H1 (cell line): ENCODE data around the gene EFHC1. TPM values are rescaled to one million over a fixed set of nuclear protein-coding genes. Genes with fewer than 3 reads are reported as not detected.

ENCODE experiments used
- CTCF ChIA-PET: fragments of 300-600 bp; sonication (Branson Sonifier 250); formaldehyde crosslinking; loops from one replicate; lab custom pipeline; 2021; ENCODE audit not compliant: partially characterized antibody; lab: Charles Lee
- POLR2A ChIA-PET: fragments of 300-600 bp; sonication (Branson Sonifier 250); formaldehyde crosslinking; loops from one replicate; lab custom pipeline; 2021; ENCODE audit warnings: inconsistent platforms; ENCODE audit not compliant: partially characterized antibody; lab: Charles Lee
- DNase-seq, 2 experiments: peaks; one replicate each; pipeline versions ENCODE4 v3.0.0 to v3.0.0-alpha.2; 2010 to 2022; ENCODE audit warnings: low spot score in 2 of 2, low read depth in 1 of 2, mixed read lengths in 1 of 2
- FAIRE-seq: peaks from 2 replicates; lab custom pipeline; 2011; peaks lifted over from hg19 to GRCh38; lab: Jason Lieb, UNC
- H2AFZ ChIP-seq: 2 replicates; pipeline ENCODE4 v1.8.1; 2012; ENCODE audit warnings: low read length, inconsistent platforms
- H2AK5ac ChIP-seq: 2 replicates; pipeline ENCODE4 v1.6.1; 2013; ENCODE audit warnings: low read depth, low read length
- H2BK120ac ChIP-seq: replicated peaks from 2 replicates; pipeline ENCODE3; 2013; ENCODE audit warnings: low read depth, low read length, inconsistent platforms
- H2BK12ac ChIP-seq: 2 replicates; pipeline ENCODE4 v1.6.1; 2013; ENCODE audit warnings: low read depth, low read length
- H2BK15ac ChIP-seq: 2 replicates; pipeline ENCODE4 v1.6.1; 2013; ENCODE audit warnings: low read length
- H2BK20ac ChIP-seq: 2 replicates; pipeline ENCODE4 v1.6.1; 2013; ENCODE audit warnings: low read length
- H2BK5ac ChIP-seq: 2 replicates; pipeline ENCODE4 v1.6.1; 2013; ENCODE audit warnings: low read depth, low read length
- H3K14ac ChIP-seq: 2 replicates; pipeline ENCODE4 v1.6.1; 2013; ENCODE audit warnings: inconsistent platforms; ENCODE audit not compliant: insufficient read length
- H3K18ac ChIP-seq: 2 replicates; pipeline ENCODE4 v1.6.1; 2013; ENCODE audit warnings: low read length; ENCODE audit errors: extremely low read depth
- H3K23ac ChIP-seq: 2 replicates; pipeline ENCODE4 v1.6.1; 2013; ENCODE audit warnings: inconsistent platforms; ENCODE audit not compliant: insufficient read length
- H3K23me2 ChIP-seq: 2 replicates; pipeline ENCODE4 v1.6.1; 2013; ENCODE audit warnings: low read depth, low read length
- H3K27ac ChIP-seq: 2 replicates; pipeline ENCODE4 v1.6.1; 2011; ENCODE audit warnings: low read depth, low read length, inconsistent platforms
- H3K27me3 ChIP-seq, 4 experiments: replicated peaks in 1 of 4; 1 replicate in 1 of 4; 2 replicates in 3 of 4; pipeline versions ENCODE4 v1.6.1 to v1.8.1; 2011 to 2013; ENCODE audit warnings: low read length in 3 of 4, mild to moderate bottlenecking in 3 of 4, inconsistent platforms in 2 of 4, mixed read lengths in 2 of 4, moderate library complexity in 1 of 4; ENCODE audit not compliant: control insufficient read depth in 3 of 4, insufficient read depth in 3 of 4; ENCODE audit errors: extremely low read depth in 1 of 4
- H3K36me3 ChIP-seq, 4 experiments: 2 replicates each; pipeline versions ENCODE4 v1.6.1 to v1.8.1; 2011 to 2013; ENCODE audit warnings: mild to moderate bottlenecking in 4 of 4, low read length in 3 of 4, moderate library complexity in 2 of 4, control low read depth in 1 of 4, inconsistent platforms in 1 of 4; ENCODE audit not compliant: insufficient read depth in 4 of 4, control insufficient read depth in 2 of 4
- H3K4ac ChIP-seq: replicated peaks from 2 replicates; pipeline ENCODE3; 2013; ENCODE audit warnings: low read length, low read depth, mixed read lengths, inconsistent platforms; ENCODE audit not compliant: insufficient read length
- H3K4me1 ChIP-seq, 4 experiments: replicated peaks in 1 of 4; 1 replicate in 1 of 4; 2 replicates in 3 of 4; pipeline versions ENCODE4 v1.6.1 to v1.8.1; 2011 to 2013; ENCODE audit warnings: low read length in 3 of 4, inconsistent platforms in 2 of 4, mixed read lengths in 1 of 4; ENCODE audit not compliant: insufficient read depth in 4 of 4, control insufficient read depth in 3 of 4
- H3K4me2 ChIP-seq, 2 experiments: 2 replicates each; pipeline versions ENCODE4 v1.6.1 to v1.8.1; 2011 to 2013; ENCODE audit warnings: low read depth in 2 of 2, low read length in 2 of 2, control low read depth in 1 of 2, inconsistent platforms in 1 of 2, mild to moderate bottlenecking in 1 of 2; ENCODE audit not compliant: insufficient read depth in 1 of 2
- H3K4me3 ChIP-seq, 4 experiments: fragments of 200-600, 300-600 bp in 1 of 4; sonication (generic), shearing (Covaris generic), sonication (Bioruptor Twin) in 1 of 4; 2 replicates each; pipeline versions ENCODE4 v1.5.1 to v1.8.1; 2011 to 2016; ENCODE audit warnings: low read length in 4 of 4, low read depth in 3 of 4, control low read depth in 2 of 4, inconsistent platforms in 2 of 4, mild to moderate bottlenecking in 2 of 4, mixed read lengths in 1 of 4, moderate library complexity in 1 of 4; ENCODE audit not compliant: insufficient read depth in 2 of 4; ENCODE audit errors: extremely low read depth in 1 of 4
- H3K56ac ChIP-seq: replicated peaks from 2 replicates; pipeline ENCODE3; 2013; ENCODE audit warnings: low read depth, mild to moderate bottlenecking, mixed read lengths, low read length, inconsistent platforms; ENCODE audit not compliant: insufficient read length
- H3K79me1 ChIP-seq: 2 replicates; pipeline ENCODE4 v1.6.1; 2013; ENCODE audit warnings: low read depth, low read length, control low read depth
- H3K79me2 ChIP-seq, 2 experiments: 2 replicates each; pipeline versions ENCODE4 v1.6.1 to v1.8.1; 2012 to 2013; ENCODE audit warnings: low read length in 2 of 2, mild to moderate bottlenecking in 2 of 2, inconsistent platforms in 1 of 2; ENCODE audit not compliant: insufficient read depth in 2 of 2, control insufficient read depth in 1 of 2
- H3K9ac ChIP-seq, 4 experiments: replicated peaks in 1 of 4; 1 replicate in 1 of 4; 2 replicates in 3 of 4; pipeline versions ENCODE4 v1.6.1 to v1.8.1; 2011 to 2013; ENCODE audit warnings: low read depth in 3 of 4, low read length in 3 of 4, control low read depth in 2 of 4, mild to moderate bottlenecking in 2 of 4, moderate library complexity in 2 of 4, inconsistent platforms in 1 of 4; ENCODE audit errors: extremely low read depth in 1 of 4
- H3K9me3 ChIP-seq, 2 experiments: 2 replicates each; pipeline versions ENCODE4 v1.6.1 to v1.8.1; 2012 to 2013; ENCODE audit warnings: mild to moderate bottlenecking in 2 of 2, moderate library complexity in 2 of 2, control low read depth in 1 of 2, inconsistent platforms in 1 of 2, low read depth in 1 of 2, low read length in 1 of 2, mixed read lengths in 1 of 2; ENCODE audit not compliant: insufficient read depth in 2 of 2
- H4K20me1 ChIP-seq, 2 experiments: replicated peaks in 1 of 2; 2 replicates each; pipeline versions ENCODE3 to v1.8.1; 2011 to 2013; ENCODE audit warnings: inconsistent platforms in 2 of 2, low read length in 2 of 2, mild to moderate bottlenecking in 1 of 2; ENCODE audit not compliant: insufficient read depth in 2 of 2, control insufficient read depth in 1 of 2
- H4K5ac ChIP-seq: 2 replicates; pipeline ENCODE4 v1.6.1; 2013; ENCODE audit warnings: low read length, low read depth, mixed read lengths, inconsistent platforms; ENCODE audit not compliant: insufficient read length
- H4K8ac ChIP-seq: 2 replicates; pipeline ENCODE4 v1.8.0; 2013; ENCODE audit warnings: mild to moderate bottlenecking, moderate library complexity, low read length, inconsistent platforms; ENCODE audit not compliant: insufficient read depth; ENCODE audit errors: extremely low read depth
- H4K91ac ChIP-seq: replicated peaks from 2 replicates; pipeline ENCODE3; 2013; ENCODE audit warnings: low read length, mixed read lengths, inconsistent platforms; ENCODE audit not compliant: insufficient read length
- CEBPB ChIP-seq: IDR thresholded peaks from 2 replicates; pipeline ENCODE4 v1.6.1; 2012; ENCODE audit warnings: low read depth, low read length
- CHD2 ChIP-seq: IDR thresholded peaks from 2 replicates; pipeline ENCODE4 v1.6.1; 2012; ENCODE audit warnings: low read length, improper control_type of control experiment
- EZH2 ChIP-seq: fragments of 200-600 bp; sonication (generic); IDR thresholded peaks from 2 replicates; pipeline ENCODE4 v1.7.1; 2012; ENCODE audit warnings: low read depth, mild to moderate bottlenecking, moderate library complexity, low read length, inconsistent platforms; ENCODE audit not compliant: severe bottlenecking
- HDAC6 ChIP-seq: IDR thresholded peaks from one replicate; pipeline ENCODE4 v1.7.1; 2012; ENCODE audit warnings: low read depth, mild to moderate bottlenecking, inconsistent platforms, low read length, moderate library complexity
- PHF8 ChIP-seq: fragments of 200-600 bp; sonication (generic); conservative IDR thresholded peaks from 2 replicates; pipeline ENCODE4 v1.7.1; 2012; ENCODE audit warnings: low read depth, mild to moderate bottlenecking, inconsistent platforms, low read length, moderate library complexity
- RXRA ChIP-seq: IDR thresholded peaks from 2 replicates; pipeline ENCODE4 v1.6.1; 2011; ENCODE audit warnings: low read depth, mild to moderate bottlenecking, low read length, moderate library complexity; ENCODE audit not compliant: insufficient read depth
- SIX5 ChIP-seq: IDR thresholded peaks from 2 replicates; pipeline ENCODE4 v1.6.1; 2011; ENCODE audit warnings: mild to moderate bottlenecking, low read depth, low read length
- SP2 ChIP-seq: IDR thresholded peaks from 2 replicates; pipeline ENCODE4 v1.6.1; 2012; ENCODE audit warnings: mild to moderate bottlenecking, low read length, inconsistent platforms
- TCF12 ChIP-seq: IDR thresholded peaks from 2 replicates; pipeline ENCODE4 v1.6.1; 2011; ENCODE audit warnings: low read depth, mild to moderate bottlenecking, low read length
- TEAD4 ChIP-seq: IDR thresholded peaks from 2 replicates; pipeline ENCODE4 v1.6.1; 2012; ENCODE audit warnings: low read depth, low read length, inconsistent platforms, mixed read lengths
- ZNF274 ChIP-seq: IDR thresholded peaks from 2 replicates; pipeline ENCODE4 v1.7.0; 2012; ENCODE audit warnings: low read length, borderline replicate concordance; ENCODE audit errors: extremely low read depth
- WGBS, 2 experiments: shearing (Covaris generic) in 1 of 2; methylation state at CpG; one replicate each; pipeline versions ENCODE4 v1.1.6 to v1.1.7; 2013 to 2015; ENCODE audit warnings: low lambda C conversion rate in 2 of 2, mixed read lengths in 2 of 2, inconsistent platforms in 1 of 2, low coverage in 1 of 2, missing lambda C conversion rate in 1 of 2; ENCODE audit not compliant: insufficient replicate concordance in 2 of 2, insufficient coverage in 1 of 2, insufficient read length in 1 of 2; ENCODE audit errors: extremely low coverage in 1 of 2, missing lambda C conversion rate in 1 of 2; 5-methylcytosine and 5-hydroxymethylcytosine counted together
- polyA plus RNA-seq, 7 experiments: library from polyadenylated mRNA; depleted of rRNA in 3 of 7; stranded (reverse) in 5 of 7; unstranded in 2 of 7; fragments of >200 nt in 5 of 7; fragments of 200-250 nt in 2 of 7; gene quantifications; 1 replicate in 5 of 7; 2 replicates in 1 of 7; 4 replicates in 1 of 7; pipeline versions ENCODE4 v1.2.1 to v1.2.3, GENCODE V29; 2011 to 2013; ENCODE audit warnings: missing spikeins in 2 of 7, mixed read lengths in 2 of 7
- total RNA-seq: library from RNA; stranded (reverse); fragmentation: NEBNext Ultra II Directional; extraction: Animal tissue kit (Norgen Biotek cat#: 25700); gene quantifications from 2 replicates; pipeline ENCODE4 v1.2.1, GENCODE V29; 2021
- TF ChIP-seq, protein P1 (sequence below): IDR thresholded peaks from 2 replicates; pipeline ENCODE4 v1.6.1; 2012; ENCODE audit warnings: low read length, inconsistent platforms
- TF ChIP-seq, protein P2 (sequence below): IDR thresholded peaks from 2 replicates; pipeline ENCODE4 v1.6.1; 2011; ENCODE audit warnings: low read depth, mild to moderate bottlenecking, low read length; ENCODE audit not compliant: insufficient read depth

EFHC1 gene
- total and polyA plus RNA-seq, 2 of the 8 experiments (the other 6 are each of a cell fraction or from before 2014, with no cell fraction given): 10.5 to 16.4 TPM

DNA sequence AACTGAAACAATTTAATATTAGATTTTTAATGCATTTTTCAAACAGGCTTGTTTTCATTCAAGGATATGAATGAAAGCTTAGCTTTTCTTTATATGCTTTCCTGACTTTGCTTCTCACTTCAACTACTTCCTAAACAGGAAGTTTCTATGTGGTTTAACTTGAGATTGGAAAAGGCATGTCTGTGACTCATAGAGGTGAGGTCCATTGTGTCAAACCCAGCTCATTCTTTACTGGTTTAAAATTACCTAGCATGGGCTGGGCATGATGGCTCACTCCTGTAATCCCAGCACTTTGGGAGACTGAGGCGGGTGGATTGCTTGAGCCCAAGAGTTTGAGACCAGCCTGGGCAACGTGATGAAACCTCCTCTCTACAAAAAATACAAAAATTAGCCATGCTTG is 34.4 kb downstream of the EFHC1 start:
- Histone ChIP-seq H3K23me2 (no peaks in the 10 kb centered on the region), H3K4me3 (no peak overlapping the region), H3K9me3 (no peaks in the 10 kb centered on the region), H3K4me1 (no peaks in the 10 kb centered on the region), H3K18ac (no peak overlapping the region), H2AFZ (no peak overlapping the region), H2BK120ac (no peak overlapping the region), H3K27me3 (no peaks in the 10 kb centered on the region), H3K9ac (no peak overlapping the region), H3K23ac (no peak overlapping the region), H2BK15ac (no peak overlapping the region), H4K8ac (no peak overlapping the region), H3K4me2 (no peak overlapping the region), H2AK5ac (no peak overlapping the region), H3K36me3 (no peaks in the 10 kb centered on the region), H4K91ac (no peak overlapping the region), H2BK12ac (no peak overlapping the region), H4K5ac (no peak overlapping the region), H3K79me1 (no peaks in the 10 kb centered on the region), H3K14ac (no peak overlapping the region), H2BK20ac (no peak overlapping the region), H2BK5ac (no peak overlapping the region), H3K56ac (no peak overlapping the region), H3K4ac (no peak overlapping the region), H3K79me2 (no peaks in the 10 kb centered on the region), H3K27ac (no peak overlapping the region), H4K20me1 (no peaks in the 10 kb centered on the region)
- FAIRE-seq (no peak), DNase-seq (no peak)
- ChIA-PET POLR2A (interaction anchor here (0.7 kb wide), 1 partner anchor 10 kb away, joined by 4 read pairs; no protein-coding TSS in a partner anchor), CTCF (interaction anchor here (0.7 to 1.1 kb wide), 2 partner anchors 25 to 54 kb away, joined by 3 read pairs; no protein-coding TSS in a partner anchor)
- WGBS, 2 experiments: 59% methylated on average over 2 of the region's 2 CpGs; no CpG with 5 or more reads in 1 of the 2 experiments
- TF ChIP-seq CHD2 (no peak), CEBPB (no peak), TEAD4 (no peak), PHF8 (no peak), RXRA (no peak), ZNF274 (no peak), SIX5 (no peak), TCF12 (no peak), EZH2 (no peak), SP2 (no peak), HDAC6 (no peak)
- TF ChIP-seq, protein P1, sequence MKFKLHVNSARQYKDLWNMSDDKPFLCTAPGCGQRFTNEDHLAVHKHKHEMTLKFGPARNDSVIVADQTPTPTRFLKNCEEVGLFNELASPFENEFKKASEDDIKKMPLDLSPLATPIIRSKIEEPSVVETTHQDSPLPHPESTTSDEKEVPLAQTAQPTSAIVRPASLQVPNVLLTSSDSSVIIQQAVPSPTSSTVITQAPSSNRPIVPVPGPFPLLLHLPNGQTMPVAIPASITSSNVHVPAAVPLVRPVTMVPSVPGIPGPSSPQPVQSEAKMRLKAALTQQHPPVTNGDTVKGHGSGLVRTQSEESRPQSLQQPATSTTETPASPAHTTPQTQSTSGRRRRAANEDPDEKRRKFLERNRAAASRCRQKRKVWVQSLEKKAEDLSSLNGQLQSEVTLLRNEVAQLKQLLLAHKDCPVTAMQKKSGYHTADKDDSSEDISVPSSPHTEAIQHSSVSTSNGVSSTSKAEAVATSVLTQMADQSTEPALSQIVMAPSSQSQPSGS: no peak
- TF ChIP-seq, protein P2, sequence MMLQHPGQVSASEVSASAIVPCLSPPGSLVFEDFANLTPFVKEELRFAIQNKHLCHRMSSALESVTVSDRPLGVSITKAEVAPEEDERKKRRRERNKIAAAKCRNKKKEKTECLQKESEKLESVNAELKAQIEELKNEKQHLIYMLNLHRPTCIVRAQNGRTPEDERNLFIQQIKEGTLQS: no peak
